Raji (cell line): ENCODE measurements around the gene TBCCD1.

Source experiments
- POLR2A ChIP-seq: IDR thresholded peaks from 2 replicates; pipeline ENCODE4 v1.6.1; 2011; ENCODE audit warnings: low read depth, low read length, control low read depth; ENCODE audit not compliant: insufficient read depth

TBCCD1 gene

DNA sequence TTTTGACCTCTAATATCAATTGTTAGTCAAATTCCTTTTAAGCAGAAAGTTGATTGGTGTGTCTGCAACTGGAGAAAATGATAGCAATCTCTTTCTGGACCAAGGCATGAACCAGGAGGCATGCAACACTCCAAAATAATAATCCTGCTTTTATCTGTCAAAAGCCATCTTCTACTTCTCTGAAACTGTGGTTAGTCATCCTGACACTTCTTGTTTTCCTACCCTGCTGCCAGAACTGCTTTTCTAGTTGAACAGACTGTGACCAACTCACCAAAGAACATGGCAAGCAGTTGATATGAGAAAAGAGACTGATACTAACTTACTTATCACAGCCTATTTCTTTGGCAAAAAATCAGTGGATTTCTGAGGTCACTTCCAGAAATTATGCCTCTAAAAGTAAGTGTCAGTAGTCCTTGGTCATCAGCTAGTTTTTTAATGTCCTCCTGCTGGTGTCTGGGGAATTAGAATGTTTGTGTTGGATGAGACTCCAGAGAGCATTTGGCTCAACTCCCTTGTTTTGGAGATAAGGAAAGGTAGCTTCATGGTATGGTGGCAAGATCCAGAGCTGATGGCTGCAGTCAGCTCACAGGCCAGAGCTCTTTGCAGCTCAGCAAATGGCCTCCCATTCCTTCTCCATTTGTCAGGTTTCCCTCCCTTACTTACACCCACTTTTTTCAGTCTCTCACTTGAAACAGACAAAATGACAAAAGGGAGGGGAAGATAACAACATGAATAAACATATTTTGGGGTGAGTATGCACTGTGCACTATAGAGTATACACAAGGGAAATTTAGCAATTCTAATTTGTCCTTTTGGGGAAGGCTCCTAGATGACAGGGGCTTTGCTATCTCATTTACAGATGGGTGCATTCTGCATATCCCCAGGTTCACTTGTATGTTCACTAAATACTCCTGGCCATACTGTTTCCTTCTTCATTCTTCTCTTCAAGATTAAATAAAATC lies 30.0 kb downstream of the TBCCD1 start:
- TF ChIP-seq POLR2A = no peak

DNA sequence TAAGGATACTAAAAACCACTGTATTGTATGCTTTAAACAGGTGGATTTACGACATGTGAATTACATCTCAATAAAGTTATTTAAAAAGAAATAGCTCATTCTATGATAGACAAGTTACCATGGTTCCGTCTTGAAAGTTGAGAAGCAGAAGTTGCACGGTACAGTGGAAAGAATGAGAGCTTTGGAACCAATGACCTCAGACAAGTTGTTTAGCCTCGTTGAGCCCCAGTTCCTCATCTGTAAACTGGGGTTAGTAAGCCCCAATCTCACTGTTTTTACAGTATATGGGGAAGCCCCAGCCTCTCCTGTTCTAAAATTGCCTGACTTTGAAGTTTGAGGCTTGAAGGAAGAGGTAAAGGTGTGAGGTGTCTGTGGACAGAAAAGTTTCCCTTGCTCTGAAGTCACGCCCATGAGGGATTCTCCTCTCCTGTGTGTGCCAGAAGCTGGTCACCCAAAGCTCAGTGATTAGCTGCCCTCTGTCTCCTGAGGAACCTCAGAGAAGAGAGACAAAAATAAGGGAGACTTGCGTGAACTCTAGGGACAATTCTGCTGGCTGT lies 32.9 kb downstream of the TBCCD1 start:
- 0 out of 2 replicates have a peak, but pooled peaks have one; percentile 18 for TF ChIP-seq POLR2A

- peak; percentile 44; the same call in 1 of the 2 replicates for TF ChIP-seq POLR2A
These were observed 34.5 kb downstream of the TBCCD1 start for GRCh38 chr3:186532598-186533072.

DNA sequence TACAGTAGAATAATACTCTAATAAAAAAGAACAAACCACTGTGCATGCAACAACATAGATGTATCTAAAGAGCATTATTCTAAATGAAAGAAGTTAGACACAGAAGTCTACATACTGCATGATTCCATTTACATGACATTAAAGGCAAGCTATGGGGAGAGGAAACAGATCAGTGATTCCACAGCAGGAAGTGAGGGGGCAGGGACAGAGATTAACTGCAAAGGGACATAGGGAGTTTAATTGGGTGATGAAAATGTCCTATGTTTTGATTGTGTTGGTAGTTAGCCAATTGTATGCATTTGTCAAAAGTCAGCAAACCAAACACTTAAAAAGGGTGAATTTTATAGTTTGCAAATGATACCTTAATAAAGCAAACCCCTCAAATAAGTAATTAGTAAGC lies 36.7 kb downstream of the TBCCD1 start:
- TF ChIP-seq POLR2A = no peak

GRCh38 chr3:186529201-186529999 lies 37.7 kb downstream of the TBCCD1 start:
- no peak for TF ChIP-seq POLR2A

GRCh38 chr3:186526256-186526606 lies 40.9 kb downstream of the TBCCD1 start:
- peak; percentile 61 for TF ChIP-seq POLR2A

DNA sequence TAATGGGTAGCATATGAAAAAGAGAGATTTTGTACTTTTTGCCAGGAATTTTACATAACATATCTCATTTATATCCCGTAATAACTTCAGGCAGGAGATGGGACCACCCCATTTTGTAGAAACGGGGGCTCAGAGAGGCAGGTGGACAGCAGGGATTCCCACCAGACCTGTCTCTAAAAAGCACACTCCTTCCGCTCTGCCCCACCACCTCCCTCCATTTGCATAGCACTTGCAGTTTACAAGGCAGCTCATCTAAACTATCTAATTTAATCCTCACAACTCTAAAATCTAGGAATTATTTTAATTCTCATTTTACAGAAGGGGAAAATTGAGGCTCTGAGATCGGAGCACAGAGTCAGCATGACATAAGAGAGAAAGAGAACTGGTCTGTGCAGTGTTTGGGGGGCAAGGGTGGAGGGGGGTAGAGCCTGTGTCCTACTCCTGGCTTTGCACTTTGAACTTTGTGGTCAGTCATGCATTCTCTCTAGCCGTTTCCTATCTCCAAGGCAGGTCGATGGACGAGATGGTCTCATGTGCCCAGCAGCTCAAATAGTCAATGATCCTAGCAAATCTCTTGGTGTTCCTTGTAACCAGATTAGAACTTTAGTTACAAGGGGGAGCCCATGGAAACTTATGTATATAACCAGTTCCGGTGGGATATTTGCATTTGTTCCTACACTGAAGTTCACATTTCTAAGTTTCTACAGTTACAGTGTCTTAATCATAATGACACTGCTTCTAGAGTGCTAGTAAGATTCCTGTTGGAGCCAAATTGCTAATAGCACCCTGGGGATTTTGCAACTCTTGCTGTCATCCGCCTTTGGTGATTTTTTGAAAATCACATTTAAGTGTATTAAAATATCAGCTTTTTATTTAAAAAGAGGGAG lies 41.5 kb downstream of the TBCCD1 start:
- no peak; the same call in 1 of the 2 replicates for TF ChIP-seq POLR2A

- no peak for TF ChIP-seq POLR2A
These were observed 42.5 kb downstream of the TBCCD1 start for GRCh38 chr3:186524616-186525015.

DNA sequence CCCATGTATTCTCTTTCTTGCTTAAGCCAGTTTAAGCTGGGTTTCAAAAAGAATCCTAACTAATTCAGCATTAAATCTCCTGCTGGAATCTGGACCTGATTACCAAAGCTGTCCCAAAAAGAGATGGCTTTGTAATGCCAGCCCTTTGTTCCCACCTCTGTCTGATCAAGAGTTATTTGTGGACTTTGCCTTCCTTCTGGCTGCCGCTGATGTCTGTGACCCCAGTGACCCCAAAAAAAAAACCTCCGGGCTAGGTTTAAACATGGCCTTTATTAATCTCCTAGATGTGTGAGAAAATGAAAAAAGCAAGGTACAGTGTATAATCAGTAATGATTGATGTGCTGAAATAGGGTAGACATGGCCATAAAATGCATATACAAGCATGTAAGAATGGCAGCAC lies 43.7 kb downstream of the TBCCD1 start:
- no peak for TF ChIP-seq POLR2A

DNA sequence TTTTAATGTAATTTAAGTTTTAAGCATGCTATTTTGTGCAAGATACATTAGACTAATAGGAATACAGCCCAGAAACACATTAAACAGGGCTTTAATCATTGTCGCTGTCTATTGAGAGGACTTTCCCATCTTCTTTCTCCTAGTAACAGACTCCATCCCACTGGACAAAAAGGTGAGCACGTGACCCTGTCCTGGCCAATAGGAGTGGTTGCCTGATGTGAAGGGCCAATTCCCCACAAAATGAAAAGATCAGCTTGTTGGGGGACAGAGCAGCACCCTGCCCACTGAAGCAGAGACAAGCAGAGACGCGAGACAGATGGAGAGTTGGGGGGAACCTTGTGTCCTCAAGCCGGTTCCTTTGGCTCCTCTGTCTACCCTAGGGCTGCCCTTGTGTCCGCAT lies 44.1 kb downstream of the TBCCD1 start:
- no peak for TF ChIP-seq POLR2A

DNA sequence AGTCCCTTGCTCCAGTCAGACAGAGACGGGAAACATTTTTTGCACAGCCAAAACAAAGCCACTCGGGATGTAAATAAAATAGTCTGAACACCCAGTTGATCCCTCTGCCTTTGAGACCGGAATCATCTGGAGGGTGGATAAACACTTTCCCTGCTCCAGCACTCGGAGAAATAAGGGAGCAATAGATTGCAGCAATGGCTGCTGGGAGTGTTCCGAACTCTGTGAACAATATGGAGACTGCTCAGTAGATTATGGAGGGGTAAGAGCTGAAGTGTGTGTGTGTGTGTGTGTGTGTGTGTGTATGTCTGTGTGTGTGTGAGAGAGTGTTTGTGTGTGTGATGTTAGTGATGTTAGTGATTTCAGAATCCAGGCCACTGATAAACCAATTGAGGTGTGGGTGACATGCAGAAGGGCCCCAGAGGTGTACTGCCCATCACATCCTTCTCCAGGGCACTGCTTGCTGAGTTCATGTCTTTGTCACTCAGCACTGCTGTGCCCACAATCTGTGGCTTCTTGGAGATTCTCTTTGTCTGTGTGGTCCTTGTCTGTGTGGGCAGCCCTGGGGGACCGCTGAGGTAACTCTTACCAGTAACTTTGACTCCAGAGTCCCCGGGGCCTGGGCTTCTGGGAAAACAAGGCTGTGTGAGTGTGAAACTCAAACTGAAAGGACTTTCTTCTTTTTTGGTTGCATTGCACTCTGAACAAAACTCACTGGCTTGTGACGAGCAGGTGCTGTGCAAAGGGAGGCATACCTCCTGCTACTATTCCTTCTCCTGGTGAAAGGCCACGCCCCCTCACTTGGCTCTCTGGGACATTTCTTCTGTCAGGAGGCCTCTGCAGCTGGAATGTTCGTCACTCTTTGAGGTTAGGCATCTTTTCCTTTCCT lies 45.9 kb downstream of the TBCCD1 start:
- TF ChIP-seq POLR2A = peak; percentile 34; the same call in 1 of the 2 replicates

DNA sequence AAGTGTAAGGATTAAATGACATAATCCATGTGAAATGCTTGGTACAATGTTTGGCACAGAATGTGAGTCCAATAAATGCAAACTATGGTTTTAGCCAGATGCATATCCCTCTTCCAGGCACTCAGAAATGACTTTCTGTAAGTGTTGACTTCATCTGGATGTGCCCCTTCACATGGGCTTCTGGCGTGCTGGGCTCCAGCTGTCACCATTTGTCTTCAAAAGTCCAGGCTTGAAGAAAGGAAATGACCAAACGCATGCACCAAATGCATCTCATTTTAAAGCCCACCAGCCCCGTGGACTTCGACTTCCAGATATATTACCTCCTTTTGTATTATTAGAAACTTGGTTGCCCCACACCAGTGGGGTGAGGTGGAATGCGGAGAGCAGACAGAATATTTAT lies 46.7 kb downstream of the TBCCD1 start:
- no peak for TF ChIP-seq POLR2A

- peak; percentile 99 for TF ChIP-seq POLR2A
These were observed 48.0 kb downstream of the TBCCD1 start for GRCh38 chr3:186519021-186519658.
